Measurements from ENCODE around the gene TMEM240.
"Not testable (repeated sequence)": the region's sequence is repeated elsewhere in the genome, so short reads cannot be mapped to it uniquely, and the experiment has no call there.

TMEM240 gene

DNA sequence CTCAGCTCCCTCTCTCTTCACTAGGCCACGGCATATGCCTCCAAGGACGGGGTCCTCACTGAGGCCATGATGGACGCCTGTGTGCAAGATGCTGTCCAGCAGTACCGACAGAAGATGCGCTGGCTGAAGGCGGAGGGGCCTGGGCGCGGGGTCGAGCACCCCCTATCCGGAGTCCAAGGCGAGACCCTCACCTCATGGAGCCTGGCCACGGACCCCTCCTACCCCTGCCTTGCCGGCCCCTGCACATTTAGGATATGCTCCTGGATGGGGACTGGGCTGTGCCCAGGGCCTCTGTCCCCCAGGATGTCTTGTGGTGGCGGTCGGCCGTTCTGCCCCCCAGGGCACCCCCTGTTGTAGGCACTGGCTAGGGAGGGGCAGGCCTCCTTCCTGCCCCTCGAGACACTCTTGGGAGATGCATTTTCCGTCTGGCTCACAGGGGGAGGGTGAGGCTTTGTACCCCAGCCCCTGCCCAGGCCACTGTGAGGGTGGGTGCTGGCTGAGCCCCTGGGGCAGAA lies 44.9 kb downstream of the TMEM240 start:
- DNase-seq (ENCODE audit: low read depth) = not testable (repeated sequence)

DNA sequence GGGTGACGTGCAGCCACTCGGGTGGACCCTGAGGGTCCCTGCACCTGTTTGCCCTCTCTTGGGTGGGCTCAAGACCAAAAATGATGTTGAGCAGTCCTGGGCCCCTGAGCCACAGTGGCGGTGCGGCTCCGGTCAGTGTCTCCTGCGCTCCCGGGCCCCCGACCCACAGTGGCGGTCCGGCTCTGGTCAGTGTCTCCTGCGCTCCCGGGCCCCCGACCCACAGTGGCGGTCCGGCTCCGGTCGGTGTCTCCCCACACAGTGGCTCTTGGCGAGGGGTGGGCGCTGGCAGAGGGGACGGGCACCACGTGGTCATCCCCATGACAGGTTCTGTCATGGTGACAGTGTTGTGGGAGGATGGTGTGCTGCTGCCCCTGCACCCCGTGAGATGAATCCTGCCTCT lies 46.1 kb downstream of the TMEM240 start:
- not testable (repeated sequence) for DNase-seq (ENCODE audit: low read depth)

DNA sequence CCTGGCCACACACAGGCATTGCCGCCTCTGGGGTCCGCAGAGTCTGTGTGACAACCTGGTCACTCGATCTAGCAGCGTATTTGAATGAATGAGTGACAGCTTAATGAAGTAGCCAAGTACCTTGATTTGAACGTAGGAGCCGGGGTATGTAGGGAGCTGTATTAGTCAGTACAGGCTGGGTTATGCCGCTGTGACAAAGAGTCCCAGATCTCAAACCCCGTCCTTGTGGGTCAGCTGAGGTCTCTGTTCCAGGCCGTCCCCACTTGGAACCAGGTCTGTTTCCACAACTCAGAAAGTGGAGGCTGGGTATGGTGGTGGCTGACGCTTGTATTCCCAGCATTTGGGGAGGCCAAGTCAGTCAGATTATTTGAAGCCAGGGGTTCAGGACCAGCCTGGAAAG lies 48.8 kb downstream of the TMEM240 start:
- no peak for DNase-seq (ENCODE audit: low read depth)

DNA sequence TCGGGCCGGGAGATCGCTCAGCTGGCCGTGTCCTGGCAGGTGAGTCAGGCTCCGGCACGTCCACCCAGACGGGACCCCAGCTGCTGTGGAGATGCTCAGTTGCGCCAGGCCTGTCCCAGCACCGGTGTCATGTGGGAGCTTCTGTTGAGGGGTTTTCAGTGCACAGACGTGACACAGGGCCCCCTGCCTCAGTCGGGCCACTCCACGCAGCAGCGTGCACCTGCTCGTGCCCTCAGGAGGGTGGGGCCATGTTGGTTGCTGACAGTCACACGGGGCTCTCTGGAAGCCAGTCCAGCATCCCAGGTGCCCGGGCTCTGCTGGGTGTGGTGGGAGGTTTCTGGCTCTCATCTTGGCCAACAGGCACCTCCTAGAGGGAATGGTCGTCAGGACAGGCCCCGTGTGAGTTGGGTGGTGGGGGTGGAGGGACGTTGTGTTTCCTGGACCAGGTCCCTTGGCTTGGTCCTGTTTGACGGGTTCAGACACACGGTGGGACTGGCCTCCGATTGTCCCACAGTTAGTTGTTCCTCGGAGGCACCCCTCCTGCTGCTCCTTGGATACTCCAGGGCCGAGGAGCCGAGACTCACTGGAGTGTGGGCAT lies 49.7 kb downstream of the TMEM240 start:
- DNase-seq (ENCODE audit: low read depth) = no peak

DNA sequence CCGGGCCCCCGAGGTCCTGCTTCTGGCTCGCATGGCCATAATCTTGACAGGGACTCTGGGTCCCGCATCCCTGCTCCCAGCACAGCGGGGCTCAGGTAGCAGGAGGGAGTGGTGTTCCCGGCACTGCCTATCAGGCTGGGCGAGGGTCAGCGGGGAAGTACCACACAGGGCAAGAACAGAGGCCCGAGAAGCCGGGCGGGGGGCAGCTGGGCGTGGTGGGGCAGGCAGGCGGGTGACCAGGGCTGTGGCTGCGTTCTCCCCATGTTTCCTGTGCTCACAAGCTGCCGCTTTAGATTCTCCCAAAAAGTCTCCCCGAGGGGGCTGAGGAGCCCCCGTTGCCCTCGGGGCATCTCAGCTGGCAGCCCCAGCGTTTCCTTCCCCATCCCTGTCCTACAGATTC lies 50.6 kb downstream of the TMEM240 start:
- no peak for DNase-seq (ENCODE audit: low read depth)

DNA sequence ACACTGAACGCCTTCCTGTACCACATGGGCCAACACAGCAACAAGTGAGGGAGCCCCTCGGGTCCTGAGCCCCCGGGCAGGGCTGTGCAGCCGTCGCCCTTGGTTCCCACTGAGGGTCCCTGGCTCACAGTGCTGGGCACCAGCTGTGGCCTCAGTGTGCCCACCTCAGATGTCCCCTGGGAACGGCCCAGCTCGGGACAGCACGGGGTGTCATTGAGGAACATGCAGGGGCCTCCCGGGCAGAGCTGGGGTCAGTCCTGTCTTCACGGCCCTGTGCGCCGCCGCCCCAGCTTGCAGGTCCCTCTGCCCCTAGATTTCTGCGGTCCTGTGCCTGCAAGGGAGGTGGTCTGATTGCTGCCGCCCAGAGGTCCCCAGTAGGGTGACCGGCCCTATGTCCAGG lies 51.2 kb downstream of the TMEM240 start:
- no peak for DNase-seq (ENCODE audit: low read depth)

DNA sequence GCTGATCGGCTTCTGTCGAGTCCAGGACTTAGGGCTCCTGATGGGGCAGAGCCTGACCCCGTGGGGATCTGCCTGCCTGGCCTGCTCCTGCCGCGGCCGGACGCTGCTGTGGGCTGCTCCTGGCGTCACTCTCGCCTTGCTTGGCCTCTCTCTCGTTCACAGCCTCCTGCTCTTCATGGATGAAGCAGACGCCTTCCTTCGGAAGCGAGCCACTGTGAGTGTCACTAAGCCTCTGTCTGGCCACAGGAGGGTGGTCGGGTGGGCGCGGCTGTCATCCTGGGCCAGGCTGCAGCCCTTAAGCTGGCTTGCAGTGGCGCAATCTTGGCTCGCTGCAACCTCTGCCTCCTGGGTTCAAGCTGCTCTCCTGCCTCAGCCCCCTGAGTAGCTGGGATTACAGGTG lies 52.7 kb downstream of the TMEM240 start:
- DNase-seq (ENCODE audit: low read depth) = no peak

DNA sequence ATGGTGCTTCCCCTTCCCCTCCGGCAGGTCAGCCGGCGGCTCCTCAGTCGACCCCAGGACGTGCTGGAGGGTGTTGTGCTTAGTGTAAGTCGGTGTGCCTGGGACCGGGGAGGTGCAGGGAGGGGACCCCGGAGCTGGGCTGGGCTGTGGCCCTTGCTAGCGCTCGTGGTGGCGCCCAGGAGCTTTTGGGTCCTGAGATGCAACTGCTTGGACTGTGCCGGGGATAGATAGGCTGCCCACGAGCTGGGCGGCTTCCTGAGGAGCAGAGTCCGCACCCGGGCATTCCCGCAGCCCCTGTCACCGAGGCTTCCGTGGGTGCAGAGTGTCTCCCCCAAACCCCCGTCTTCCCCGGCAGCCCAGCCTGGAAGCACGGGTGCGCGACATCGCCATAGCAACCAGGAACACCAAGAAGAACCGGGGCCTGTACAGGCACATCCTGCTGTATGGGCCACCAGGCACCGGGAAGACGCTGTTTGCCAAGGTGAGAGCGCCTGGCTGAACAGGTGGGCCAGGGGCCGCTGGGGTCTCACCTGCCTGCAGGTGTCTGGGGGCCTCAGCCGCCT lies 54.6 kb downstream of the TMEM240 start:
- DNase-seq (ENCODE audit: low read depth) = not testable (repeated sequence)

DNA sequence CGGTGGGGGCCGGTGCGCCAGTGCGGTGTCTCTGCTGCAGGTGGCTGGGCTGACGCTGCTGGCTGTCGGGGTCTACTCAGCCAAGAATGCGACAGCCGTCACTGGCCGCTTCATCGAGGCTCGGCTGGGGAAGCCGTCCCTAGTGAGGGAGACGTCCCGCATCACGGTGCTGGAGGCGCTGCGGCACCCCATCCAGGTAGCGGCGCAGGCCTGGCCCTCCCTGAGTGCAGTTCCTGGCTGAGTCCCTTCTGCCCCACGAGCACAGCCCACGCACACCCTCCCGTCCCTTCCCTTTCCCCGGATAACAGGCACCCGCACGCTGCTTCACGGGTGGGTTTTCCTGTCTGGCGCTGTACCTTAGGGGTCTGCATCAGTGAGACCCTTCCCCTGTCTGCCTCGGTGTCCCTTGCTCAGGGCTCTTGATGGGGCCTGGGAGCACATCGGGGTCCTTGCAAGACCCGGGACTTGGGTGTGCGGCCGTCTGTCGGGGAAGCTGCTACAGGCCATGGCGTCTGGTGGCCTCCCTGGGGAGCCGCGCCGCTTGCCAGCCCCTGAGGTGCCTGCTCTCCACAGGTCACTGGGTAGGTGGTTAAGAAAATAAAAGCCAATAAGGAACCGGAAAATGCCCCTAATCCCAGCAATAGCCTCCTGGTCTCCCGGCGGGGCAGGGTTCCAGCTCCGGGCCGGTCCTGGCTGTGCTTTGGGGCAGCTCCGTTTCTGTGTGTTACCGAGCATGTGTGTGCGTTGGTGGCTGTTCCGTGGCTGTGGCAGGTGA lies 55.3 kb downstream of the TMEM240 start:
- not testable (repeated sequence) for DNase-seq (ENCODE audit: low read depth)

Measured in activated T-helper 1 cell treated with Interleukin-2 at 50 U/mL for 16 hours (primary cell).